H1 (cell line): ENCODE measurements around the gene DUOXA2. TPM values are rescaled to one million over a fixed set of nuclear protein-coding genes. Genes with fewer than 3 reads are reported as not detected.

Experiments
- CTCF ChIA-PET: fragments of 300-600 bp; sonication (Branson Sonifier 250); formaldehyde crosslinking; loops from one replicate; lab custom pipeline; 2021; ENCODE audit not compliant: partially characterized antibody; lab: Charles Lee
- POLR2A ChIA-PET: fragments of 300-600 bp; sonication (Branson Sonifier 250); formaldehyde crosslinking; loops from one replicate; lab custom pipeline; 2021; ENCODE audit warnings: inconsistent platforms; ENCODE audit not compliant: partially characterized antibody; lab: Charles Lee
- DNase-seq, 2 experiments: peaks; one replicate each; pipeline versions ENCODE4 v3.0.0 to v3.0.0-alpha.2; 2010 to 2022; ENCODE audit warnings: low spot score in 2 of 2, low read depth in 1 of 2, mixed read lengths in 1 of 2
- FAIRE-seq: peaks from 2 replicates; lab custom pipeline; 2011; peaks lifted over from hg19 to GRCh38; lab: Jason Lieb, UNC
- H2AFZ ChIP-seq: 2 replicates; pipeline ENCODE4 v1.8.1; 2012; ENCODE audit warnings: low read length, inconsistent platforms
- H2AK5ac ChIP-seq: 2 replicates; pipeline ENCODE4 v1.6.1; 2013; ENCODE audit warnings: low read depth, low read length
- H2BK120ac ChIP-seq: replicated peaks from 2 replicates; pipeline ENCODE3; 2013; ENCODE audit warnings: low read depth, low read length, inconsistent platforms
- H2BK12ac ChIP-seq: 2 replicates; pipeline ENCODE4 v1.6.1; 2013; ENCODE audit warnings: low read depth, low read length
- H2BK15ac ChIP-seq: 2 replicates; pipeline ENCODE4 v1.6.1; 2013; ENCODE audit warnings: low read length
- H2BK20ac ChIP-seq: 2 replicates; pipeline ENCODE4 v1.6.1; 2013; ENCODE audit warnings: low read length
- H2BK5ac ChIP-seq: 2 replicates; pipeline ENCODE4 v1.6.1; 2013; ENCODE audit warnings: low read depth, low read length
- H3K14ac ChIP-seq: 2 replicates; pipeline ENCODE4 v1.6.1; 2013; ENCODE audit warnings: inconsistent platforms; ENCODE audit not compliant: insufficient read length
- H3K18ac ChIP-seq: 2 replicates; pipeline ENCODE4 v1.6.1; 2013; ENCODE audit warnings: low read length; ENCODE audit errors: extremely low read depth
- H3K23ac ChIP-seq: 2 replicates; pipeline ENCODE4 v1.6.1; 2013; ENCODE audit warnings: inconsistent platforms; ENCODE audit not compliant: insufficient read length
- H3K23me2 ChIP-seq: 2 replicates; pipeline ENCODE4 v1.6.1; 2013; ENCODE audit warnings: low read depth, low read length
- H3K27ac ChIP-seq: 2 replicates; pipeline ENCODE4 v1.6.1; 2011; ENCODE audit warnings: low read depth, low read length, inconsistent platforms
- H3K27me3 ChIP-seq, 4 experiments: replicated peaks in 1 of 4; 1 replicate in 1 of 4; 2 replicates in 3 of 4; pipeline versions ENCODE4 v1.6.1 to v1.8.1; 2011 to 2013; ENCODE audit warnings: low read length in 3 of 4, mild to moderate bottlenecking in 3 of 4, inconsistent platforms in 2 of 4, mixed read lengths in 2 of 4, moderate library complexity in 1 of 4; ENCODE audit not compliant: control insufficient read depth in 3 of 4, insufficient read depth in 3 of 4; ENCODE audit errors: extremely low read depth in 1 of 4
- H3K36me3 ChIP-seq, 4 experiments: 2 replicates each; pipeline versions ENCODE4 v1.6.1 to v1.8.1; 2011 to 2013; ENCODE audit warnings: mild to moderate bottlenecking in 4 of 4, low read length in 3 of 4, moderate library complexity in 2 of 4, control low read depth in 1 of 4, inconsistent platforms in 1 of 4; ENCODE audit not compliant: insufficient read depth in 4 of 4, control insufficient read depth in 2 of 4
- H3K4ac ChIP-seq: replicated peaks from 2 replicates; pipeline ENCODE3; 2013; ENCODE audit warnings: low read length, low read depth, mixed read lengths, inconsistent platforms; ENCODE audit not compliant: insufficient read length
- H3K4me1 ChIP-seq, 4 experiments: replicated peaks in 1 of 4; 1 replicate in 1 of 4; 2 replicates in 3 of 4; pipeline versions ENCODE4 v1.6.1 to v1.8.1; 2011 to 2013; ENCODE audit warnings: low read length in 3 of 4, inconsistent platforms in 2 of 4, mixed read lengths in 1 of 4; ENCODE audit not compliant: insufficient read depth in 4 of 4, control insufficient read depth in 3 of 4
- H3K4me2 ChIP-seq, 2 experiments: 2 replicates each; pipeline versions ENCODE4 v1.6.1 to v1.8.1; 2011 to 2013; ENCODE audit warnings: low read depth in 2 of 2, low read length in 2 of 2, control low read depth in 1 of 2, inconsistent platforms in 1 of 2, mild to moderate bottlenecking in 1 of 2; ENCODE audit not compliant: insufficient read depth in 1 of 2
- H3K4me3 ChIP-seq, 4 experiments: fragments of 200-600, 300-600 bp in 1 of 4; sonication (generic), shearing (Covaris generic), sonication (Bioruptor Twin) in 1 of 4; 2 replicates each; pipeline versions ENCODE4 v1.5.1 to v1.8.1; 2011 to 2016; ENCODE audit warnings: low read length in 4 of 4, low read depth in 3 of 4, control low read depth in 2 of 4, inconsistent platforms in 2 of 4, mild to moderate bottlenecking in 2 of 4, mixed read lengths in 1 of 4, moderate library complexity in 1 of 4; ENCODE audit not compliant: insufficient read depth in 2 of 4; ENCODE audit errors: extremely low read depth in 1 of 4
- H3K56ac ChIP-seq: replicated peaks from 2 replicates; pipeline ENCODE3; 2013; ENCODE audit warnings: low read depth, mild to moderate bottlenecking, mixed read lengths, low read length, inconsistent platforms; ENCODE audit not compliant: insufficient read length
- H3K79me1 ChIP-seq: 2 replicates; pipeline ENCODE4 v1.6.1; 2013; ENCODE audit warnings: low read depth, low read length, control low read depth
- H3K79me2 ChIP-seq, 2 experiments: 2 replicates each; pipeline versions ENCODE4 v1.6.1 to v1.8.1; 2012 to 2013; ENCODE audit warnings: low read length in 2 of 2, mild to moderate bottlenecking in 2 of 2, inconsistent platforms in 1 of 2; ENCODE audit not compliant: insufficient read depth in 2 of 2, control insufficient read depth in 1 of 2
- H3K9ac ChIP-seq, 4 experiments: replicated peaks in 1 of 4; 1 replicate in 1 of 4; 2 replicates in 3 of 4; pipeline versions ENCODE4 v1.6.1 to v1.8.1; 2011 to 2013; ENCODE audit warnings: low read depth in 3 of 4, low read length in 3 of 4, control low read depth in 2 of 4, mild to moderate bottlenecking in 2 of 4, moderate library complexity in 2 of 4, inconsistent platforms in 1 of 4; ENCODE audit errors: extremely low read depth in 1 of 4
- H3K9me3 ChIP-seq, 2 experiments: 2 replicates each; pipeline versions ENCODE4 v1.6.1 to v1.8.1; 2012 to 2013; ENCODE audit warnings: mild to moderate bottlenecking in 2 of 2, moderate library complexity in 2 of 2, control low read depth in 1 of 2, inconsistent platforms in 1 of 2, low read depth in 1 of 2, low read length in 1 of 2, mixed read lengths in 1 of 2; ENCODE audit not compliant: insufficient read depth in 2 of 2
- H4K20me1 ChIP-seq, 2 experiments: replicated peaks in 1 of 2; 2 replicates each; pipeline versions ENCODE3 to v1.8.1; 2011 to 2013; ENCODE audit warnings: inconsistent platforms in 2 of 2, low read length in 2 of 2, mild to moderate bottlenecking in 1 of 2; ENCODE audit not compliant: insufficient read depth in 2 of 2, control insufficient read depth in 1 of 2
- H4K5ac ChIP-seq: 2 replicates; pipeline ENCODE4 v1.6.1; 2013; ENCODE audit warnings: low read length, low read depth, mixed read lengths, inconsistent platforms; ENCODE audit not compliant: insufficient read length
- H4K8ac ChIP-seq: 2 replicates; pipeline ENCODE4 v1.8.0; 2013; ENCODE audit warnings: mild to moderate bottlenecking, moderate library complexity, low read length, inconsistent platforms; ENCODE audit not compliant: insufficient read depth; ENCODE audit errors: extremely low read depth
- H4K91ac ChIP-seq: replicated peaks from 2 replicates; pipeline ENCODE3; 2013; ENCODE audit warnings: low read length, mixed read lengths, inconsistent platforms; ENCODE audit not compliant: insufficient read length
- ASH2L ChIP-seq: fragments of 200-600, 300-600 bp; sonication (generic); IDR thresholded peaks from one replicate; pipeline ENCODE4 v1.7.1; 2017; ENCODE audit warnings: low read length
- EP300 ChIP-seq, 2 experiments: IDR thresholded peaks; 1 replicate in 1 of 2; 2 replicates in 1 of 2; pipeline ENCODE4 v1.6.1; 2011 to 2012; ENCODE audit warnings: low read depth in 2 of 2, low read length in 2 of 2, mild to moderate bottlenecking in 2 of 2, borderline replicate concordance in 1 of 2, inconsistent platforms in 1 of 2, moderate library complexity in 1 of 2
- GTF2F1 ChIP-seq: IDR thresholded peaks from 2 replicates; pipeline ENCODE4 v1.6.1; 2012; ENCODE audit warnings: low read depth, low read length, improper control_type of control experiment, borderline replicate concordance
- JUN ChIP-seq: IDR thresholded peaks from 2 replicates; pipeline ENCODE4 v1.6.1; 2011; ENCODE audit warnings: low read depth, mild to moderate bottlenecking, improper control_type of control experiment, low read length
- KDM4A ChIP-seq: IDR thresholded peaks from one replicate; pipeline ENCODE4 v1.7.1; 2012; ENCODE audit warnings: low read depth, mild to moderate bottlenecking, moderate library complexity, low read length, inconsistent platforms; ENCODE audit not compliant: severe bottlenecking
- NRF1 ChIP-seq: IDR thresholded peaks from 2 replicates; pipeline ENCODE4 v1.6.1; 2011; ENCODE audit warnings: mild to moderate bottlenecking, low read depth, low read length, improper control_type of control experiment
- RFX5 ChIP-seq: IDR thresholded peaks from 2 replicates; pipeline ENCODE4 v1.6.1; 2011; ENCODE audit warnings: low read depth, low read length, improper control_type of control experiment, borderline replicate concordance
- SIRT6 ChIP-seq: IDR thresholded peaks from one replicate; pipeline ENCODE4 v1.7.1; 2012; ENCODE audit warnings: low read length, inconsistent platforms
- SUZ12 ChIP-seq: fragments of 200-600 bp; sonication (generic); IDR thresholded peaks from 2 replicates; pipeline ENCODE4 v1.6.1; 2012; ENCODE audit warnings: mild to moderate bottlenecking, inconsistent platforms, low read length, moderate library complexity, mixed read lengths
- TAF7 ChIP-seq: optimal IDR thresholded peaks from 2 replicates; pipeline ENCODE3; 2011; ENCODE audit warnings: low read depth, mild to moderate bottlenecking, inconsistent platforms, low read length, moderate library complexity, borderline replicate concordance
- ZNF274 ChIP-seq: IDR thresholded peaks from 2 replicates; pipeline ENCODE4 v1.7.0; 2012; ENCODE audit warnings: low read length, borderline replicate concordance; ENCODE audit errors: extremely low read depth
- WGBS, 2 experiments: shearing (Covaris generic) in 1 of 2; methylation state at CpG; one replicate each; pipeline versions ENCODE4 v1.1.6 to v1.1.7; 2013 to 2015; ENCODE audit warnings: low lambda C conversion rate in 2 of 2, mixed read lengths in 2 of 2, inconsistent platforms in 1 of 2, low coverage in 1 of 2, missing lambda C conversion rate in 1 of 2; ENCODE audit not compliant: insufficient replicate concordance in 2 of 2, insufficient coverage in 1 of 2, insufficient read length in 1 of 2; ENCODE audit errors: extremely low coverage in 1 of 2, missing lambda C conversion rate in 1 of 2; 5-methylcytosine and 5-hydroxymethylcytosine counted together
- polyA plus RNA-seq, 7 experiments: library from polyadenylated mRNA; depleted of rRNA in 3 of 7; stranded (reverse) in 5 of 7; unstranded in 2 of 7; fragments of >200 nt in 5 of 7; fragments of 200-250 nt in 2 of 7; gene quantifications; 1 replicate in 5 of 7; 2 replicates in 1 of 7; 4 replicates in 1 of 7; pipeline versions ENCODE4 v1.2.1 to v1.2.3, GENCODE V29; 2011 to 2013; ENCODE audit warnings: missing spikeins in 2 of 7, mixed read lengths in 2 of 7
- total RNA-seq: library from RNA; stranded (reverse); fragmentation: NEBNext Ultra II Directional; extraction: Animal tissue kit (Norgen Biotek cat#: 25700); gene quantifications from 2 replicates; pipeline ENCODE4 v1.2.1, GENCODE V29; 2021
- TF ChIP-seq, protein P1 (sequence below): IDR thresholded peaks from 2 replicates; pipeline ENCODE4 v1.6.1; 2011; ENCODE audit warnings: low read length, improper control_type of control experiment

The DUOXA2 gene
- total and polyA plus RNA-seq, 2 of the 8 experiments (the other 6 are each of a cell fraction or from before 2014, with no cell fraction given): 0.05 TPM; not detected in 1

- Histone ChIP-seq H3K27me3 (no peaks in the 10 kb centered on the region), H2AFZ (no peak overlapping the region), H4K20me1 (peaks cover 2 to 4% of the 10 kb centered on the region in 2 experiments), H2BK12ac (no peak overlapping the region), H2BK20ac (no peak overlapping the region), H3K79me1 (no peaks in the 10 kb centered on the region), H3K56ac (no peak overlapping the region), H2BK120ac (no peak overlapping the region), H2BK15ac (no peak overlapping the region), H3K79me2 (no peaks in the 10 kb centered on the region), H3K9ac (no peak overlapping the region), H3K9me3 (no peaks in the 10 kb centered on the region), H2AK5ac (peak overlapping the region; percentile 58; the same call in 1 of the 2 replicates), H3K4ac (no peak overlapping the region), H2BK5ac (no peak overlapping the region), H3K14ac (no peak overlapping the region), H3K27ac (no peak overlapping the region), H4K91ac (peak overlapping the region; percentile 14), H3K18ac (peak overlapping the region; percentile 13; the same call in 1 of the 2 replicates), H4K5ac (no peak overlapping the region), H3K23ac (no peak overlapping the region), H3K4me1 (peaks cover 0 to 19% (median 15%) of the 10 kb centered on the region in 4 experiments; a peak in 5 of 7 replicates), H4K8ac (no peak overlapping the region), H3K4me2 (no peak overlapping the region), H3K36me3 (no peaks in the 10 kb centered on the region), H3K4me3 (0 out of 8 replicates have a peak overlapping the region, but pooled peaks of 1 of the 4 experiments have one; percentile 78), H3K23me2 (no peaks in the 10 kb centered on the region; the same call in 1 of the 2 replicates)
- CTCF ChIA-PET: interaction anchor here (0.6 to 41.8 kb wide), 6 partner anchors 23 to 236 kb away, joined by 3 to 1117 read pairs (median 26); partner anchors contain the start of gene SHF
- no peak for FAIRE-seq
- 65% methylated on average over 3 of the region's 5 CpGs; no CpG with 5 or more reads in 1 of the 2 experiments for WGBS, 2 experiments
- no peak for DNase-seq
- POLR2A ChIA-PET: interaction anchor here (0.7 to 3.8 kb wide), 13 partner anchors 16 to 237 kb away, joined by 3 to 33 read pairs (median 3); partner anchors contain the start of gene SHF
- no peak for TF ChIP-seq EP300 (IDR thresholded peaks at IDR 0.05; ENCODE audit: borderline replicate concordance in 1 of 2, low read depth in 2 of 2, low read length in 2 of 2)
- no peak for TF ChIP-seq ASH2L
- TF ChIP-seq RFX5: no peak
- no peak for TF ChIP-seq ZNF274
- no peak for TF ChIP-seq NRF1
- TF ChIP-seq KDM4A: no peak
- TF ChIP-seq GTF2F1: no peak
- TF ChIP-seq SIRT6: no peak
- TF ChIP-seq TAF7: no peak
- TF ChIP-seq SUZ12: no peak
- TF ChIP-seq JUN: no peak
- TF ChIP-seq, protein P1, sequence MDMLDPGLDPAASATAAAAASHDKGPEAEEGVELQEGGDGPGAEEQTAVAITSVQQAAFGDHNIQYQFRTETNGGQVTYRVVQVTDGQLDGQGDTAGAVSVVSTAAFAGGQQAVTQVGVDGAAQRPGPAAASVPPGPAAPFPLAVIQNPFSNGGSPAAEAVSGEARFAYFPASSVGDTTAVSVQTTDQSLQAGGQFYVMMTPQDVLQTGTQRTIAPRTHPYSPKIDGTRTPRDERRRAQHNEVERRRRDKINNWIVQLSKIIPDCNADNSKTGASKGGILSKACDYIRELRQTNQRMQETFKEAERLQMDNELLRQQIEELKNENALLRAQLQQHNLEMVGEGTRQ: no peak
Observed at GRCh38 chr15:45165536-45165935, 51.4 kb downstream of the DUOXA2 start.
